ENCODE results near the gene GRAMD1A. TPM values are rescaled to one million over a fixed set of nuclear protein-coding genes. Genes with fewer than 3 reads are reported as not detected.

Gene GRAMD1A
- total and polyA plus RNA-seq, 9 donors, result 44.5 to 93.7 (median 71.6) TPM

GRCh38 chr19:35029737-35030256 lies 29.7 kb downstream of the GRAMD1A start:
- TF ChIP-seq CTCF (IDR thresholded peaks at IDR 0.05) (no peak), POLR2A (IDR thresholded peaks at IDR 0.05) (no peak), EP300 (IDR thresholded peaks at IDR 0.05) (no peak)
- no peak for DNase-seq
- Histone ChIP-seq H3K4me3 (peak overlapping the region; percentile 55), H3K27ac (no peak overlapping the region), H3K9me3 (no peaks in the 10 kb centered on the region), H3K36me3 (no peaks in the 10 kb centered on the region), H3K4me1 (ENCODE audit: insufficient read depth) (peaks cover 1% of the 10 kb centered on the region), H3K27me3 (no peaks in the 10 kb centered on the region)
- 9 to 14% (median 10%) methylated on average over 9 to 11 of the region's 11 CpGs for WGBS, 3 donors
- intact Hi-C loops (cut with DNase I), result no loop called here

GRCh38 chr19:35030257-35031071 lies 30.3 kb downstream of the GRAMD1A start, which contains the start of gene SCN1B:
Gene SCN1B (plus strand): TSS chr19:35030470. CDS start chr19:35030821, 351 bp downstream.
- Histone ChIP-seq H3K36me3 (no peaks in the 10 kb centered on the region), H3K9me3 (no peaks in the 10 kb centered on the region), H3K27ac (no peak within 1 kb of the TSS), H3K4me1 (ENCODE audit: insufficient read depth) (peaks cover 1% of the 10 kb centered on the region), H3K27me3 (no peaks in the 10 kb centered on the region), H3K4me3 (peak within 1 kb of the TSS; percentile 55)
- TF ChIP-seq POLR2A (IDR thresholded peaks at IDR 0.05) (no peak), CTCF (IDR thresholded peaks at IDR 0.05) (no peak), EP300 (IDR thresholded peaks at IDR 0.05) (no peak)
- 0 to 1% (median 0%) methylated on average over 13 to 117 of the region's 118 CpGs for WGBS, 3 donors
- intact Hi-C loops (cut with DNase I), result no loop called here
- DNase-seq, result peak; percentile 64 to 81 (median 72)

- DNase-seq, result peak in 3 of 5 donors; percentile 46 to 62 (median 56)
- Histone ChIP-seq H3K4me1 (ENCODE audit: insufficient read depth) (peaks cover 1% of the 10 kb centered on the region), H3K27me3 (no peaks in the 10 kb centered on the region), H3K4me3 (peak overlapping the region; percentile 55), H3K27ac (no peak overlapping the region), H3K9me3 (no peaks in the 10 kb centered on the region), H3K36me3 (no peaks in the 10 kb centered on the region)
- intact Hi-C loops (cut with DNase I), result no loop called here
- WGBS, 3 donors, result 7 to 9% (median 7%) methylated on average over 31 of the region's 31 CpGs
- TF ChIP-seq EP300 (IDR thresholded peaks at IDR 0.05) (no peak), CTCF (IDR thresholded peaks at IDR 0.05) (no peak), POLR2A (IDR thresholded peaks at IDR 0.05) (no peak)
Observed at GRCh38 chr19:35031072-35031881, 31.2 kb downstream of the GRAMD1A start.

GRCh38 chr19:35032356-35032865 lies 32.3 kb downstream of the GRAMD1A start:
- H3K36me3 ChIP-seq, result no peaks in the 10 kb centered on the region

More at GRCh38 chr19:35032356-35032865, 32.3 kb downstream of the GRAMD1A start:
- no peak overlapping the region for H3K4me3 ChIP-seq
- TF ChIP-seq CTCF (IDR thresholded peaks at IDR 0.05) (no peak), EP300 (IDR thresholded peaks at IDR 0.05) (no peak), POLR2A (IDR thresholded peaks at IDR 0.05) (no peak)
- intact Hi-C loops (cut with DNase I), result no loop called here
- DNase-seq, result no peak
- H3K4me1 ChIP-seq (ENCODE audit: insufficient read depth), result peaks cover 1% of the 10 kb centered on the region
- 84 to 94% (median 94%) methylated on average over 17 of the region's 17 CpGs for WGBS, 3 donors
- no peaks in the 10 kb centered on the region for H3K27me3 ChIP-seq
- no peaks in the 10 kb centered on the region for H3K9me3 ChIP-seq
- H3K27ac ChIP-seq, result no peak overlapping the region
